GM13977 (cell line): ENCODE data around the gene RBM38.

ENCODE experiments used
- DNase-seq: peaks from one replicate; pipeline ENCODE4 v3.0.0; 2012; ENCODE audit warnings: low spot score
- CTCF ChIP-seq: IDR thresholded peaks from 2 replicates; pipeline ENCODE4 v1.5.1; 2012; ENCODE audit warnings: mild to moderate bottlenecking, control low read depth; ENCODE audit not compliant: insufficient read depth; ENCODE audit errors: extremely low read depth, missing control alignments
- in situ Hi-C: fragments of 300-500 bp; cut with MboI; formaldehyde crosslinking; loops from one replicate; pipeline ENCODE4 v1.12.0; 2022; ENCODE audit warnings: low sequenced_read_pairs, low pct_unique_long_range_greater_than_20kb, mixed read lengths, inconsistent platforms; ENCODE audit not compliant: unreplicated experiment

RBM38 gene

GRCh38 chr20:57404006-57404405 is 12.8 kb downstream of the RBM38 start:
- TF ChIP-seq CTCF = no peak
- in situ Hi-C loops = no loop called here
- no peak for DNase-seq

- DNase-seq = no peak
- in situ Hi-C loops = no loop called here
- TF ChIP-seq CTCF = no peak
Measured at GRCh38 chr20:57404419-57405072, 13.3 kb downstream of the RBM38 start.

GRCh38 chr20:57405236-57406016 is 14.2 kb downstream of the RBM38 start:
- no peak for DNase-seq
- in situ Hi-C loops = no loop called here
- TF ChIP-seq CTCF = no peak

- in situ Hi-C loops = no loop called here
- TF ChIP-seq CTCF = no peak
- DNase-seq = no peak
Measured at GRCh38 chr20:57407541-57407956, 16.4 kb downstream of the RBM38 start.

- DNase-seq = no peak
- no peak for TF ChIP-seq CTCF
- in situ Hi-C loops = no loop called here
Measured at GRCh38 chr20:57408131-57408530, 16.9 kb downstream of the RBM38 start.

GRCh38 chr20:57408536-57409233 is 17.5 kb downstream of the RBM38 start:
- TF ChIP-seq CTCF = no peak

More at GRCh38 chr20:57408536-57409233, 17.5 kb downstream of the RBM38 start:
- in situ Hi-C loops = no loop called here
- DNase-seq = no peak
